ENCODE results near the gene BCL2. TPM values are rescaled to one million over a fixed set of nuclear protein-coding genes. Genes with fewer than 3 reads are reported as not detected.

BCL2 gene
- polyA plus RNA-seq, 1 experiment: 0.35 TPM

DNA sequence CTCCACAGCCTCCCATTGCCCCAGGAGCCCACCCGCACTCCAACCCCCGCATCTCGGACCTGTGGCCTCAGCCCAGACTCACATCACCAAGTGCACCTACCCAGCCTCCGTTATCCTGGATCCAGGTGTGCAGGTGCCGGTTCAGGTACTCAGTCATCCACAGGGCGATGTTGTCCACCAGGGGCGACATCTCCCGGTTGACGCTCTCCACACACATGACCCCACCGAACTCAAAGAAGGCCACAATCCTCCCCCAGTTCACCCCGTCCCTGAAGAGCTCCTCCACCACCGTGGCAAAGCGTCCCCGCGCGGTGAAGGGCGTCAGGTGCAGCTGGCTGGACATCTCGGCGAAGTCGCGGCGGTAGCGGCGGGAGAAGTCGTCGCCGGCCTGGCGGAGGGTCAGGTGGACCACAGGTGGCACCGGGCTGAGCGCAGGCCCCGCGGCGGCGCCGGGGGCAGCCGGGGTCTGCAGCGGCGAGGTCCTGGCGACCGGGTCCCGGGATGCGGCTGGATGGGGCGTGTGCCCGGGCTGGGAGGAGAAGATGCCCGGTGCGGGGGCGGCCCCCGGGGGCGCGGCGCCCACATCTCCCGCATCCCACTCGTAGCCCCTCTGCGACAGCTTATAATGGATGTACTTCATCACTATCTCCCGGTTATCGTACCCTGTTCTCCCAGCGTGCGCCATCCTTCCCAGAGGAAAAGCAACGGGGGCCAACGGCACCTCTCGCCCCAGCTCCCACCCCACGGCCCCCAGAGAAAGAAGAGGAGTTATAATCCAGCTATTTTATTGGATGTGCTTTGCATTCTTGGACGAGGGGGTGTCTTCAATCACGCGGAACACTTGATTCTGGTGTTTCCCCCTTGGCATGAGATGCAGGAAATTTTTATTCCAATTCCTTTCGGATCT is 1.3 kb downstream of the BCL2 start:
- H3K4me3 ChIP-seq (ENCODE audit: low read depth, low read length): peak overlapping the region; percentile 70
- no peak for DNase-seq (ENCODE audit: low read depth, low spot score)
- POLR2A ChIA-PET: no interaction called here
- H3K27me3 ChIP-seq (ENCODE audit: control insufficient read depth, insufficient read depth, low read length): peaks cover 19% of the 10 kb centered on the region
- H3K27ac ChIP-seq (ENCODE audit: low read depth, low read length): no peak overlapping the region
- H3K9me3 ChIP-seq (ENCODE audit: control insufficient read depth, insufficient read depth, low read length): no peaks in the 10 kb centered on the region
- TF ChIP-seq, protein P1, sequence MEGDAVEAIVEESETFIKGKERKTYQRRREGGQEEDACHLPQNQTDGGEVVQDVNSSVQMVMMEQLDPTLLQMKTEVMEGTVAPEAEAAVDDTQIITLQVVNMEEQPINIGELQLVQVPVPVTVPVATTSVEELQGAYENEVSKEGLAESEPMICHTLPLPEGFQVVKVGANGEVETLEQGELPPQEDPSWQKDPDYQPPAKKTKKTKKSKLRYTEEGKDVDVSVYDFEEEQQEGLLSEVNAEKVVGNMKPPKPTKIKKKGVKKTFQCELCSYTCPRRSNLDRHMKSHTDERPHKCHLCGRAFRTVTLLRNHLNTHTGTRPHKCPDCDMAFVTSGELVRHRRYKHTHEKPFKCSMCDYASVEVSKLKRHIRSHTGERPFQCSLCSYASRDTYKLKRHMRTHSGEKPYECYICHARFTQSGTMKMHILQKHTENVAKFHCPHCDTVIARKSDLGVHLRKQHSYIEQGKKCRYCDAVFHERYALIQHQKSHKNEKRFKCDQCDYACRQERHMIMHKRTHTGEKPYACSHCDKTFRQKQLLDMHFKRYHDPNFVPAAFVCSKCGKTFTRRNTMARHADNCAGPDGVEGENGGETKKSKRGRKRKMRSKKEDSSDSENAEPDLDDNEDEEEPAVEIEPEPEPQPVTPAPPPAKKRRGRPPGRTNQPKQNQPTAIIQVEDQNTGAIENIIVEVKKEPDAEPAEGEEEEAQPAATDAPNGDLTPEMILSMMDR (IDR thresholded peaks at IDR 0.05; ENCODE audit: low read depth, low read length): peak; percentile 30; the same call in 1 of the 2 replicates
- CTCF ChIA-PET: interaction anchor here (0.6 to 2.4 kb wide), 5 partner anchors 36 to 506 kb away, joined by 3 to 14 read pairs (median 3); no protein-coding TSS in a partner anchor

DNA sequence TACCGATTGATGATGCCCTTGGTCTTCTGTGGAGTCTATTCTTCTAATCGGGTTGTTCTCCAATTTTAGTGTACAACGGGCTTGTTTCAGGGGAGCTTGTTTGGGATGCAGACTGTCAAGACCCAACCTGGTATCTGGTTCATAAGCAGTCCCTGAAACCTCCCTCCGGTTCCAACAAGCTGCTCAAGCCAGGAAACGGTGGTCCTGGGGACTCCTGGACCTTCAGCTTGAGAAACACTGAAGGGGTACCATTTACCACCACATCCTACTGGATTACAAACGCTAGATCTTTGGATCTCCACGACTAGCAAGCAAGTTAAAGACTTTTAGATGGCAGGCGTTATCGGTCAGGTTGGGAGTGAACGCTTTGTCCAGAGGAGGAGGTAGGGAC is 2.0 kb downstream of the BCL2 start:
- Histone ChIP-seq H3K9me3 (ENCODE audit: control insufficient read depth, insufficient read depth, low read length) (no peaks in the 10 kb centered on the region), H3K4me3 (ENCODE audit: low read depth, low read length) (no peak overlapping the region), H3K27ac (ENCODE audit: low read depth, low read length) (no peak overlapping the region), H3K27me3 (ENCODE audit: control insufficient read depth, insufficient read depth, low read length) (peaks cover 19% of the 10 kb centered on the region)
- TF ChIP-seq, protein P1 (IDR thresholded peaks at IDR 0.05; ENCODE audit: low read depth, low read length): no peak
- no peak for DNase-seq (ENCODE audit: low read depth, low spot score)
- ChIA-PET CTCF (interaction anchor here (0.6 to 2.4 kb wide), 4 partner anchors 22 to 507 kb away, joined by 3 to 14 read pairs (median 4); no protein-coding TSS in a partner anchor), POLR2A (no interaction called here)

DNA sequence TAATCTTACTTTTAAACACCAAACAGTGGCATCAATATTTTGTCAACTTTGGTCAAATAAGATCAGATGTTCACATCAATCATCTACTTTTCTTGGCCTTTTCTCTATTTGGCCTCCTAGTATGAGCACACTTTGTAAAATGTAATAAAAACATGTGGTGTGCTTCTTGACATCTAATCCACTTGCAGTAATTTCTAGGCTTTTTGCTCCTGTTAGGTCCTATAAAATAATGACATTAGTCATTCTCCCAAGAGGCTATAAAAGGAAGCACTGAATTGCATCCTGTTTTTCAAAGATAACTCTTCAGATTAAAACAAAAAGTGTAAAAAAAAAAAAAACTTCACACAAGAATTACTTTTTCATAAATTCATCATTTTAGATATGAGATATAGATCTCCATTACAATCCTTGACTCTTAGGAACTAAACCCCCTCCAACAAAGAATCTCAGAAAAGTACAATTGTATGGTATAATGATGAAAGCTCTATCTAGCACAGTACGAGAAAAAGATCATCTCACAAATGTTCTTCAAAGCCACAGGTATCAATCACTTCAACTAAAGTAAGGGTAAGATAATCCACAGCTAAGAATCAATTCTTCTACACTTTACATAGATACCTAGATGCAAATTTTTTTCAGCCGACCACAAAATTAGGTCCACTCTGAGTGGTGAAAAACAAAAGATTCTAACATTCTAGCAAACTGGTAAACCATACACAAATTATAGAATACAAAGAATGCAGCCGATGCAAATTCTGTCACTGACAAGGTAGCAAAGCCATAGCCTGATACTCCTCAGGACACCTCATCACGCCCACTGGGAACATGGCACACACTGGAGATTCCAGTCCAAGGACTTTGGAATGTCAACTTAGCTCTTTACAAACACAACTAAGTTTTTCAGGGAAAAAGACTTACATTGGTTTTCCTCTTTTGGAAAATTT is 2.7 kb downstream of the BCL2 start:
- TF ChIP-seq, protein P1 (IDR thresholded peaks at IDR 0.05; ENCODE audit: low read depth, low read length): no peak
- H3K9me3 ChIP-seq (ENCODE audit: control insufficient read depth, insufficient read depth, low read length): no peaks in the 10 kb centered on the region
- no peak for DNase-seq (ENCODE audit: low read depth, low spot score)
- H3K27me3 ChIP-seq (ENCODE audit: control insufficient read depth, insufficient read depth, low read length): peaks cover 19% of the 10 kb centered on the region
- H3K27ac ChIP-seq (ENCODE audit: low read depth, low read length): no peak overlapping the region
- CTCF ChIA-PET: interaction anchor here (0.6 to 1.2 kb wide), 2 partner anchors 22 to 301 kb away, joined by 3 to 6 read pairs; no protein-coding TSS in a partner anchor
- POLR2A ChIA-PET: no interaction called here
- no peak overlapping the region for H3K4me3 ChIP-seq (ENCODE audit: low read depth, low read length)

DNA sequence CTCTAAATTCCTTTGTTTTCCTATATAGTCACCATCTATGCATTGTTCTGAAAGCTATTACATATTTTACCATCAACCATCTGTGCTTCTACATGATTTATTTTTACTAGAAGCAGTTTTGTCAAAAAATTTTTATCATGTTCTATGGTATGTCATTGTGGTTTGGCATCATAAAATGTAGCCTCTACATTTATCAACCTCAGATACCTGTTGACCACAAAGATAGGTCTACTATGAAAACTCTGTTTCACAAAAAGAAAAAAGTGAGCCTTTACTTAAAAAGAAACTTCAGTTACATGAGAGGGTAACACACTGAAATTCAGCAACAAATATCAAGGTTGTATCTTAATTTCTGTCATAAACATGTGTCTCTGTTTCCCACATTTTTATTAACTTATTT is 3.7 kb downstream of the BCL2 start:
- ChIA-PET CTCF (no interaction called here), POLR2A (no interaction called here)
- TF ChIP-seq, protein P1 (IDR thresholded peaks at IDR 0.05; ENCODE audit: low read depth, low read length): no peak
- H3K4me3 ChIP-seq (ENCODE audit: low read depth, low read length): no peak overlapping the region
- DNase-seq (ENCODE audit: low read depth, low spot score): no peak
- peaks cover 19% of the 10 kb centered on the region for H3K27me3 ChIP-seq (ENCODE audit: control insufficient read depth, insufficient read depth, low read length)
- H3K9me3 ChIP-seq (ENCODE audit: control insufficient read depth, insufficient read depth, low read length): no peaks in the 10 kb centered on the region
- H3K27ac ChIP-seq (ENCODE audit: low read depth, low read length): no peak overlapping the region

All from AG04450 (cell line).